Amniotic stem cell (primary cell): ENCODE measurements around the gene LDLRAP1.

Experiments
- DNase-seq: peaks from one replicate; lab custom pipeline; 2025; lab: John Stamatoyannopoulos, UW

The LDLRAP1 gene

GRCh38 chr1:25544243-25544764, 898 bp downstream of the LDLRAP1 start:
- DNase-seq: no peak

- no peak for DNase-seq
These were observed 1.4 kb downstream of the LDLRAP1 start for GRCh38 chr1:25544819-25545218.

- no peak for DNase-seq
These were observed 2.4 kb downstream of the LDLRAP1 start for GRCh38 chr1:25545767-25546166.

- no peak for DNase-seq
These were observed 2.8 kb downstream of the LDLRAP1 start for GRCh38 chr1:25546193-25546592.

GRCh38 chr1:25548601-25549000, 5.2 kb downstream of the LDLRAP1 start:
- no peak for DNase-seq

- no peak for DNase-seq
These were observed 6.1 kb downstream of the LDLRAP1 start for GRCh38 chr1:25549273-25550154.

DNA sequence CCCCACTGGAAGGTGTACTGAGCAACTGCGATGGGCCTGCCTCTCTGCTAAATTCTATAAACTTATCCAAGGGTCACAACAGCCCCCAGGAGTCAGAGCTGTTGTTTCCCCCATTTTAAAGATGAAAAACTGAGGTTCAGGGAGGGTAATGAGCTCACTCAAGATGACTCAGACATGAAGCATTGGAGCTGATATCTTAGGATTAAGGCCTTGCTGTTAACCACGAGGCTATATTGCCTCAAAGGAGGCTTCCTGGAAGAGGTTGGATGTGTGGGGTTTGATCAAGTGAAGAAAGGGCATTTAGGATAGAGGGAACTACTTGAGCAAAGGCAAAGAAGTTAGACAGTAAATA, 6.7 kb downstream of the LDLRAP1 start:
- DNase-seq: no peak

DNA sequence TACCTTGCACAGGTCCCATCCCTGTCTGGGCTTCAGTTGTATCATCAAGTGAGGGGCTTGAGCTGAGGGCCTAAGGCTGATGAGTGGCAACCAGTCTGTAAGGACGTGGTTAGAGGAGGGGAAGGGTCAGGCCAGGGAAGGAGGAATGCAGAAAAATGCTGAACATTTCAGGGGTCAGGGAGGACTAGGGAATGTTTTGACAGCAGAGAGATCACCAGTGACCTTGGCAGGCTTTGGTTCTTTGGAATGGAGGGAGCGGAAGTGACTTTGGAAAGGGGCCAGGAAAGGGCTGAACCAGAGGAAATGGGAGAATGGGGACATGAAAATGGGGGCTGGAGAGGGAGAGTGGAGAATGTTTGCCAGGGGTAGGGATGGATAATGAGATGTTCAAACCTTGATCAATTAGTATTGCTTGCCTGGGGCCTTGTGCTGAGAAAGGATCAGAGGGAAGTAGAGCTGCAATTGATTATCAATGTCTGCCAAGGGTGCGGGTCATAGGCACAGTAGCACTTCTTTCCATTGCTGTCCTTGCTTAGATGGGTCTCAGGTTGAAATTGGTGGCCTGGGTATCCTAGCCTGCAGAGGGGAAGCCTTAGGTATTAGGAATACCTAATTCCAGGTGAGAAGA, 7.4 kb downstream of the LDLRAP1 start:
- no peak for DNase-seq

DNA sequence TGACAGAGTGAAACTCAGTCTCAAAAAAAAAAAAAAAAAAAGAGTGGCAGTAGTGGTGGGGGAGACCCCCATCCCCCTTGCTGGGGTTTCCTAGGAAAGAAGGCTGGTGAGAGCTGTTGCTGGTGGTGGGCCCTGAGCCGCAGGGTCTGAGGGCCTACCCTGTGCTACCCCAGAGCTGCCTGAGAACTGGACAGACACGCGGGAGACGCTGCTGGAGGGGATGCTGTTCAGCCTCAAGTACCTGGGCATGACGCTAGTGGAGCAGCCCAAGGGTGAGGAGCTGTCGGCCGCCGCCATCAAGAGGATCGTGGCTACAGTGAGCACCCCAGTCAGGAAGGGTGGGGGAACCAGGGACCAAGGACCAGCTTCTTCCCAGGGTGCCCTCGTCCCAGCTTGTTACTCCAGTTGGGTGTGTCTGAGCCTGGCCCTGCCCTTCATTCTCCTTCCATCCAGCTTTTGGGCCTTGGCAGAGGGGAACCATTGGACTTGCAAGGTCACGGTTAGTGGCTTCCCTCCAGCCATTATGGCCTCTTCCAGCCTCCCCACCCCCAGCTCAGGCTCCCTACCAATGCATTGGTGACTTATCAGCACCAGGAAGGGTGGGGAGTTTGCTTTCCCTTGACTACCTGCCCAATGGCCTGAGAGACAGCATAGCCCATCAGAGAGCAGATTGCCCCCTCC, 10.5 kb downstream of the LDLRAP1 start:
- no peak for DNase-seq

DNA sequence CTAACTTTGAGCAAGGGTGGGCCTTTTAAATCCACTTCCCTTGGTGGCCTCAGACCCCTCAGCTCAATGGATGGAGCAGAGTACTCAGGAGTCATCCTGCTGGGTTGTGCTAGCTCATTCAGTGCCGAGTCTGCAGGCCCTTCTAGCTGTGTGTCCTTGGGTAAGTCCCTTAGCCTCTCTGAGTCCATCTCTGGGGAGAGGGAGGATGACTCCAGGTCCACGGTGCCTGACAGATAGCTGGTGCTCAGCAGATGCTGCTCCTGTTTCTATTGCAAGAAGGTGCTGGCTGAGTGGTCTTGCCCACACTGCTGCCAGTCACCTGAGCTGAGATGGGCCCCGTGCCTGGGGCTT, 11.0 kb downstream of the LDLRAP1 start:
- no peak for DNase-seq

DNA sequence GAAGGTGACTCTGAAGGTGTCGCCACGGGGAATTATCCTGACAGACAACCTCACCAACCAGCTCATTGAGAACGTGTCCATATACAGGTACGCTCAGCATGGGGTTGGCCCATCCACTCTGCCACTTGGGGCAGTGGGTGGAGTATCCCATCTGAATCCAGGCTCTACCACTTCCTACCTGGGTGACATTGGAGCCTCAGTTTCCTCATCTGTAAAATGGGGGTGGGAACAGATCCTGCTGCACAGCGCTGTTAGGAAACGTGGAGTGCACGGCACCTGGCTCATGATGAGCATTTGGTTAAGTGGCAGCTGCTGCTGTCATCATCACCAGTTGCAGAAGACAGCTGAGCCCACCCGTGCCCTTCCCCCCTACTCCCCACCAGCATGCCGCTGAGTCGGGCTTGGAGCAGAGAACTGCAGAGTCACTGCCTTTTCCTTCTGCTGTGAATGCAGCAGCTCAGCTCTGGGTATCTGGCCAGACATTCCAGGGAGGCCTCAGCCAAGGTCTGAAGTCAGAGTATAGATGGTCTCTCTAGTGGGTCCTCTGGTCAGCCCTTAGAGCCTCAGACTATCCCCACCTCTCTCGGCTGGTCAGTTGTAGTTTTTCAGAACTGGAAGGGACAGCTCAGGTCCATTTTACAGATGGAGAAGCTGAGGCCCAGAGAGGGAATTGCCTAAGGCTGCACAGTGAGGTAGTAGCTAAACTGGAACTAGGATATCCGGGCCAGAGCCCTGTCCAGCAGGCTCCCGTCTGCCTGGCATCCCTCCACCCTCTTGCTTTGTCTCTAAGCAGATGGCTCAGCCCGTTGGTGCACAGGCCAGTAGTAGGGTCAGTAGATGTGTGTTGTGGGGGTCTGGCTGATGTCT, 11.7 kb downstream of the LDLRAP1 start:
- no peak for DNase-seq

DNA sequence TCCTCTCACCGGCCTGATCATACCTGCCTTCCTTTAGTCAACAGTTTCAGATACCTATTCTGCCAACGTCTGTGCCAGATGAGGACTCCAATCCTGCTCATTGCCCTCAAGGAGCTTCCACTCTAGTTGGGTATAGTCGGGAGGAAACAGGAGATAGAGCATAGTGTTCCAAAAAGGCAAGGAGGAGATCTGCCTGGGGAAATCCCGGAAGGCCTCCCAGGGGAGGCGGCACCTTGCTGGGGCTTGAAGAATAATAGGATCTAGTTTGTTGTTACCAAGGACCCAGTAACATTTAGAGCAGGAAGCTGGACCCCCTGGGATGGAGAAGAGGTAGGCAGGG, 12.3 kb downstream of the LDLRAP1 start:
- DNase-seq: no peak

DNA sequence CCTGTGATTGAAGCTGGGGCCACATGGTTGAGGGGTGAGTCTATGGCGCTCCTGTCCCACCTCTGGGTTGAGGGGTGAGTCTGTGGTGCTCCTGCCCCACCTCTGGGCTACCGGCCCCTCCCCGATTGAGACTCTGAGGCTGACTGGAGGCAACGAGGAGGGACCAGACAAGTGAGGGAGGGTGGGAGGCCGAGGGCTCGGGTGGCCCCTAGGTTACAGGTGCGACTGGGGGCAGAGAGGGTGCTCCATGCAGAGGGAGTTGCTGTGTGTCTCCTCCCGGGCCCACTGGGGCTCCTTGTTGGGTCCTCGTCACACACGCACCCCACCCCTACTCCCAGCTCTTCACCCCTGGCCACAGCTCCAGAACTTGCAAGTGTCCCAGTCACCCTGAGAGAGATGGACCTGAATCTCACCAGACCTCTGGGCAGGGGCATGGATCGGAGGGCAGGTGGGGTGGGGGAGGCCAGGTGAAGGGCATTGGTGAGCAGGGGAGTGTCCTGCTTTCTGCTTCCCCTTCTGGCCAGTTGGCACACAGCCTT, 12.8 kb downstream of the LDLRAP1 start:
- DNase-seq: no peak

- no peak for DNase-seq
These were observed 13.5 kb downstream of the LDLRAP1 start for GRCh38 chr1:25556791-25557476.

DNA sequence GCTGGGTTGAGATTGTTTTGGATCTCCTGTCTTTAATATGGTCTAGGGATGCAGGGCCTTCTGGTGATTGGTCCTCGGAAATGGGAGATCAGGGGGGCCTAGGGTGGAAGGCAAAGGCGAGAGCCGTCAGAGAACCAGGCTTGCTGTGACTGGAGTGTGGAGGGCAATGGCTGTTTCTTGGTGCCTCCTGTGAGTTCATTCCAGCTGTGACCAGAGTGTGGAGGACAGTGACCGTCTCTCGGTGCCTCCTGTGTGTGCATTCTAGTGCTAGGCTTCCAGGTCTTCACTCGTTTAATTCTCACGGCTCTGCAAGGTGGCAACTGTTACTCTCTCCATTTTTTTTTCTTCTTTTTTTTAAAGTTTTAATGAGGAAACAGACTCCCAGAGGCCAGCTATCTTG, 14.1 kb downstream of the LDLRAP1 start:
- DNase-seq: no peak

- no peak for DNase-seq
These were observed 15.6 kb downstream of the LDLRAP1 start for GRCh38 chr1:25559031-25559430.

DNA sequence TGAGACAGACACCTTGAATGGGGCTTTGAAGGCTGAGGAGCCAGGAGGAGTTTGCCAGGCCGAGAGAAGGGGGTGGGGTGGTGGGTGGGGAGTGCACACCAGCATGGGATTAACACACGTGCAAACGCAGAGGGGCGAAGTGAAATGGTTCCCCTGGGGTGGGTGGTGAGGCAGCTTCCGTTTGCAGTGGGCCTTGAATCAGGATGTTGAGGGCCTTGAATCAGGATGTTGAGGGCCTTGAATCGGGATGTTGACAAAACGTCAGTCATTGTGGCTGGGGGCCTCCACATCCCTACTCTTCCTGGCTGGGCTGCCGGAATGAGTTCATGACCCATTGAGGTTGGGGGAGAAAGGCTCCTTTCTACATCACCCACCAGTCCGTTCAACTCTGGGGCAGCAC, 16.6 kb downstream of the LDLRAP1 start:
- DNase-seq: no peak

DNA sequence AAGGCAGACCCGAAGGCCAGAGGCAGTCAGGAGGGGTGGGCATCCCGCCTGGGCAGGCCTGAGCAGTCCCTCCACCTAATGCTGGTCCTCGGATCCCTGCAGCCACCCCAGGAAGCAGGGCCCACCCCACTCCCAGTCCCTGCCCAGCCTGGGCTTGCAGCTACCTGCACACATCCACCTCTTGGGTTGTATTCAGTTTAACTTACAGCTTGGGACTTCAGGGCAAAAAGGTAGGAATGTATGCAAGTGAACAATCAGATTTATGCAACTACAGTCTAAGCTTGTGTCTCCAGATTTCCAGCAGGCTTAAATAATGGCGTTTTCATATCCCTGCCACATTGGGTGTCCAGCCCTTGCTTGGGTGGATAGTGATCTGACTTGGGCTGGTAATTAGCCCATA, 17.4 kb downstream of the LDLRAP1 start:
- no peak for DNase-seq

- DNase-seq: no peak
These were observed 18.2 kb downstream of the LDLRAP1 start for GRCh38 chr1:25561421-25562100.

DNA sequence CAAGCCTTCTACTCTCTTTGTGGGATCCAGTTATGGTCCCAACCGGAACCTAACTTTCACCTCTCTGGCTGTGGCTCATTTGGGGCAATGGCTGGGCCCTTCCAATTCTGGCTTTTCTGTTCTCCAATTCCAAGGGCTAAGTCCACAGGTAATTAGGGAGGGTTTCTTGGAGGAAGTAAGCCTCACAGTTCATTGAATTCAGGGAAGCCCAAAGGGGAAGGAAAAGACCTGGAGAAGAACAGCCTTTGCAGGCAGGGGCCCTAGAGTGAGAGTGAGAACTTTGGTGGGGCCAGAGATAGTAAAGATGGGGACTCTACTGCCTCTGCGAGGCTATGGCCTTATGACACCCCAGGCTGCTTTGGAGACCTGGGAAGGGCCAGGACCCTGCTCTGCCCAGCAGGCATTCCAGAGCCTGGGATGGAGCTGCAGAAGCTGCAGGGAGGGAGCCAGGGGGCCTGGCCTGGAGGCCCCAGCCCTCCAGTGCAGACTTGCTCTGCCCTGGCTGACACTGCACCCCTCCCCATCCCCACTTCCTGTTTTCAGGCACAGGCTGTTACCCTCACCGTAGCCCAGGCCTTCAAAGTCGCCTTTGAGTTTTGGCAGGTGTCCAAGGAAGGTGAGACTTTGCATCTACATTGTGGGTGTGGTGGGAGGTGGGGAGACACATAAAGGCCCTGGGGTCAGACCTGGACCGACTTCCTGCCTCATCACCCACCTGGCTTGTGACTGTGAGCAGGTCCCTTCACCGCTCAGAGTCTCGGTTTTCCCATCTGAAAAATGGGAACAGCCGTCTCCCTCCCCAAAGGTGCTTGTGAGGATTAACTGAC, 18.9 kb downstream of the LDLRAP1 start:
- no peak for DNase-seq
